ES-I3 (cell line): ENCODE results near the gene VEGFC.

Experiments
- H3K36me3 ChIP-seq: 2 replicates; pipeline ENCODE4 v1.6.1; 2013; ENCODE audit warnings: mild to moderate bottlenecking, low read length, control low read depth, moderate library complexity; ENCODE audit not compliant: insufficient read depth
- H3K4me1 ChIP-seq: 2 replicates; pipeline ENCODE4 v1.6.1; 2013; ENCODE audit warnings: mild to moderate bottlenecking, control low read depth, low read length; ENCODE audit not compliant: insufficient read depth
- H3K9ac ChIP-seq: 2 replicates; pipeline ENCODE4 v1.6.1; 2013; ENCODE audit warnings: low read depth, mild to moderate bottlenecking, low read length, moderate library complexity
- H3K9me3 ChIP-seq: 2 replicates; pipeline ENCODE4 v1.6.1; 2013; ENCODE audit warnings: mild to moderate bottlenecking, low read length, moderate library complexity; ENCODE audit not compliant: control insufficient read depth, insufficient read depth

VEGFC gene

DNA sequence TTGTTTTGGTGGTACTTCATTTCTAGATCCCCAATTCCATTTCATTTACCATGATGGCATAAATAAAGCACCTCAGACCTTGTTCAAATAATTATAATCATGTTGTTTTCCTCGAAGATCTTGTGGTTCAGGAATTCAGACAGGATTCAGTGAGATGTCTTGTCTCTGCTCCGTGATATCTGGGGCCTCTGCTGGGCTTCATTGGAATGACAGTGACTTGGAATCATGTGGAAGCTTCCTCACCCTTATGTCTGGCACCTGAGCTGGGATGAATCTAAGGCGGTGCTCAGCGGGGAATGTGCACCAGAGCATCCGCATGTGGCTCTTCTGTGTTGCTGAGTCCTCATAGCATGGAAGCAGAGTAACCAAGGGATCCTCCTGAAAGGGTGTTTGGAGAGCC is 132.2 kb downstream of the VEGFC start:
- no peaks in the 10 kb centered on the region for H3K36me3 ChIP-seq
- H3K4me1 ChIP-seq, result no peaks in the 10 kb centered on the region
- no peaks in the 10 kb centered on the region for H3K9me3 ChIP-seq
- no peak overlapping the region for H3K9ac ChIP-seq

DNA sequence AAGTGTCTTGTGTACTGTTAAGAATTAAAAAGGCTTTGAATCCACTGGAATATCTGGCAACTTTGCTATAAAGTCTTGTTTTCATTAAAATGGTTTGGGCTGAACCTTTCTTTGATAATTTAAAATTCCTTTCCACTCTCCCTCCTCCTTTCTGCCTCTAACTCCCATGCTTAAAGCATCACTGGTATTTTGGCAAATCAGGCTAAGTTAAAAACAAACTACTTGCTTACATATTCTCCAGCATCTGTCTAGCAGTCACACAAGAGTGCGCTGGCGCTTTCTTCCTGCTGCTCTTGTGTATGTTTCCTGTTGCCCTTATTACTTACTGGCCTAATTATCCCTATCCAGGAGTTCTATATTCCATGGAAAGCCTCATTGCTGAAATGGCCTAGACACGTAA is 136.6 kb downstream of the VEGFC start:
- Histone ChIP-seq H3K9ac (no peak overlapping the region), H3K36me3 (no peaks in the 10 kb centered on the region), H3K9me3 (no peaks in the 10 kb centered on the region), H3K4me1 (no peaks in the 10 kb centered on the region)

DNA sequence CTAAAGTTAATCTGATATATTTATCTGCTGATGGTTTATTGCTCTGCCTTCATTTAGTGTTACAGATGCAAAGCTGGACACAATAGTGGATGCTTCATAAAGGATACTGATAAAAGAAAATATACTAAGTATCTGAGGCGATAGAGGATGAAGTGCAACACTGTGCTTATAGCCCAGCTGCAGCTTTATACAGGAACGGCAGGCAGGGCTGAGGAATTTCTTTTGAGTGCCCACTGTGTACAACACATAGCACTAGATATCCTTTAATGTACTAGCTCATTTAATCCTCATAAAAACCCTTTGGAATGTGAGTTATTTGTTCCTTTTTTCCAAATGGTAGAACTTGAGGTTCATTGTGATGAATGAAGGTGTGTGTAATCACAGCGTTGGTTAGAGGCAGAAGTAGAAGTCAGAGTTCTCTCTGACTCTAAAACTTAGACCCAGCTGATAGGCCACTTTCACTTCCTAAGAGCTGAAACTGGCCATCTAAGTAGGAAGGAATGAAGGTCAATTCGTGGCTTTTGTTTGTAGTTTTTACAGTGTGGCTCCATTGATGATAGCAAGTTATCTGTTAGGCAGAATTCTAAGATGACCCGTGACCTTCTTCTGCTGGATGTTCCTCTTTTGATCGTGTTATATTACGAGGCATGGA is 138.0 kb downstream of the VEGFC start:
- Histone ChIP-seq H3K36me3 (no peaks in the 10 kb centered on the region), H3K4me1 (no peaks in the 10 kb centered on the region), H3K9me3 (no peaks in the 10 kb centered on the region)

DNA sequence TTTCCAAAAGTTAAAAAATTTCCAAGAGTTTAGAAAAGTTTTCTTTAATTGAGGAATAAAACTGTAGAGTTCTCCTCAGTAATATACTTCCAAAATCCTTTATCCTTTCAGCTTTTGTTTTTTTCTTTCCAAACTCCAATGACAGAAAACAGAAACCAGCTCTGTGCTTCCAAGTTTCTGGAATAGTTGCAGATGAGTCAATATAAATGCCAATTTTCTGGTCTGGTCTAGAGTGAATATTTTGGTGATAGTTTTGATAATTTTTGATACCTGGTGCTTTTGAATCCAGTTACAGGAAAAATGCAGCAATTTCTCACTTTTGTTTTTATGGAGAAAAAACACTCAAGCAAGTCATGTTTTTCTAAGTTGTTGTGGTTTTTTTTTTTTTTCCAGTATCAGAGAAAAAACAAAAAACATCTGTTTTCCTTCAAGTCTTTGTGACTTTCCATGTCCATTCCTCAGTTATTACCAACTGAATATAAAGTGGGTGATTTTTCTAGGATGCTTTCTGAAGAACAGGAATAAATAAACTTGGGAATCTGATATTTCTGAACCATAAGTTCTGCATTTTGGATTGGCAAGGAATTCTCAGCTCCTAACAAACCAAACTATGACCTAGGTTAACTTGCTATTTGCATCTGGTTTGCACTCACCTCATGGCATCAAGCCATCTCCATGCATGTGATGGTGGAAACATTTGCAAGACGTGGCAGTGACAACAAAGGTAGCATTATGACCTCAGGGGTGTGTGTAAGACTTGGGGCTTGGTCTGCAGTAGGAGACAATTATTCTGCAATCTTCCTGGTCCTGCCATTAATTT is 139.1 kb downstream of the VEGFC start:
- no peaks in the 10 kb centered on the region for H3K4me1 ChIP-seq
- no peaks in the 10 kb centered on the region for H3K36me3 ChIP-seq
- no peaks in the 10 kb centered on the region for H3K9me3 ChIP-seq
- H3K9ac ChIP-seq, result no peak overlapping the region

More for the DNA sequence above, 138.0 kb downstream of the VEGFC start:
- H3K9ac ChIP-seq, result no peak overlapping the region

DNA sequence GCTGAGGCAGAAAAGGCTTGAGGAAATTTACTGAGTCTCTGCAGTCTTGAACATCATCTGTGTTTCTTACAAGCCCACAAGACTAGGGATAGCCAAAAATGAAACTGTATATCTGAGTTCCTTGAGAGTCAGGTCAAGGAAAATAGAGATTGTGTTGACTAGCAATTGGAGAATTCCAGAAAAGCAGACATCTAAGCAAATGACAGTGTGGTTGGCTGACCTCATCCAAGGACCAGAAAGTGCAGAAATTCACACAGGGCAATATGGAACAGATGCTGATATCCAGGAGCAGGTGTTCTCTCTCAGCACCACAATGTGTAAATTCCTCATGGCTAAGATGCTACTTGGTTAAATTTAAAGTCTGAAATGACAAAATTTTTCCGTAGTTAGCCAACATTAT is 146.4 kb downstream of the VEGFC start:
- no peaks in the 10 kb centered on the region for H3K4me1 ChIP-seq
- H3K9ac ChIP-seq, result no peak overlapping the region
- no peaks in the 10 kb centered on the region for H3K9me3 ChIP-seq
- no peaks in the 10 kb centered on the region for H3K36me3 ChIP-seq

DNA sequence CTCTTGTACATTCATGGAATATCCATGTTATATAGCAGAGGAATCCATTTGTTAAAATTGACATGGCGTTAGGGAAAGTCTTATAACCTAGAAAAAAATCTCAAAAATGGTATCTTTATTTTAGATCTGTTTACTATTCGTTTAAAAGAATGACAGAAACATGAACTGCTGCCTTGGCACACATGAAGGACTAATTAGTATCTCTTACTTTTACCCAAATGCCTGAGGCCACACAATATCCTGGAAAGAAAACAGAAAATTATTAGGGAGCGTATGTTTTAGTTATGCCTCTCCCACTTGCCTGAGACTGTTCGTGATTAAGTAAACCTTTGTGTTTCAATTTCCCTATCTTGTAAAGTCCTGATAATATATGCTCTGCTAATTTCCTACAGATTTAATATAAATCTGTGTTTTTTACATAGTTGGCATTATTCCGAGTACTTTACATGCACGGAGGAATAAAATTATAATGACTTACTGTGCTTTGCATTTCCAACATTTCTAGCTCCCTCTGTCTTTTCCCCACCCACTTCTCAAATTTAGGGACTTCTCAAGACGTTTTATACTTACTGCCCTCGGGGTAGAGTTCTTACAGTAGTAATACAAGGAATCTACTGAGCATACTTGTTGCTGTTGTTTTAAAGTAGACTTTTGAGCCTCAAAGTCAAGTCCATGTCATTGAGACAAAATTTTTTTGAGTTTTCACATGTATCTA is 147.3 kb downstream of the VEGFC start:
- H3K9me3 ChIP-seq, result no peaks in the 10 kb centered on the region
- no peak overlapping the region for H3K9ac ChIP-seq
- H3K36me3 ChIP-seq, result no peaks in the 10 kb centered on the region

DNA sequence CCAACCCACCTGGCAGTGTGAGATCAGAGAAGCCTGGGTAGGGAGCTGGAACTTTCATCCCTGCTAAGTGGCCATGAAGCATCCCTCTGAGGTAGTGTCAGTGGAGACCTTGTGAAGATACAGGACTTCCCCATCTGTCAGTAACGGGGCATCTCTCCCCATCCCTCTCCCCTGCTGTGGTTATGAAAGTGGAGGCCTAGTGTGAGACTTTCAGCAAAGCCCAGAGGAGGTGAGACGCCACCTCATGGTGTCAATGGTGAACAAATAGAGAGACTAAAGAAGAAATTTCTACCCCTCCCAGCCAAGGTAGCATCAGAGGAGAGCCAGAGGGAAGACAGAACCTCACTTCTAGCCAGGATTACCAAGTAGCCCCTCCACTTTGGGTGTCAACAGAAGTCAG is 150.2 kb downstream of the VEGFC start:
- H3K9ac ChIP-seq, result no peak overlapping the region
- H3K9me3 ChIP-seq, result no peaks in the 10 kb centered on the region
- H3K4me1 ChIP-seq, result no peaks in the 10 kb centered on the region
- no peaks in the 10 kb centered on the region for H3K36me3 ChIP-seq

More for the DNA sequence above, 147.3 kb downstream of the VEGFC start:
- H3K4me1 ChIP-seq, result no peaks in the 10 kb centered on the region

DNA sequence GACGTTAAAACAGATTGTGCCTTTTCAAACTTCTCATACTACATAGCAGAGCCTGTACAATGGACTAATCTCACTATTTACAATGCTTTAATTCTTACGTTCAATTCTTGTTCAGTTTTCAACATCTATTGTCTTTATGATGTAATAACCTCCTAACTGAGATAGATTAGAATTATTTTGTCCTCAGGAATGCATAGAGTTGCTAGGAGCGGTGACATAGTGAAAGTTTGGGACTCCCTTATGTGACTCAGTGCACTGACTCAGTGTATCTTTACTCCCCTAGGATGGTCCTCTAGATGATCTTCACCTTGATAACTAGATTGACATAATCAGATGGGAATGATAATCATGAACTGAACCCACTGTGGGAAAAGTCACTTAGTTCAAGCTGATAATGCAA is 151.5 kb downstream of the VEGFC start:
- Histone ChIP-seq H3K4me1 (no peaks in the 10 kb centered on the region), H3K36me3 (no peaks in the 10 kb centered on the region), H3K9me3 (no peaks in the 10 kb centered on the region), H3K9ac (no peak overlapping the region)

DNA sequence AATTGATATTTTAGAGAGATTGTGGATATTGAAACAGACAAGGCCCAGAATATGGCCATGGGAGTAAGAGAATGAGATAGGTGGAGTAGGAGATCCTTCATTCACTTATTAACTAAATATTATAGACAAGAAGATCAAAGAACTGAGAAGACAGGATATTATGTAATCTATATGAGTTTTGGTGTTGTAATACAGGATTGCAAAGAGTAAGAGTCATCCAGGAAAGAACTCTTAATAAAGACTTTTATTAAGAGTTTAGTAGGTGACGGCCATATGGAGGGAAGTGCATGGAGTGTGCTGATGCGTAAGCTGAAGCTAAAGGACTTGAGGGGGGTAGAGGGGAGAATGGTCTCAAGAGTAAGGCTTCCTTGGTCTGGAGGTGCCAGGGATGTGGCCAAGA is 153.7 kb downstream of the VEGFC start:
- no peaks in the 10 kb centered on the region for H3K9me3 ChIP-seq
- no peaks in the 10 kb centered on the region for H3K4me1 ChIP-seq
- no peaks in the 10 kb centered on the region for H3K36me3 ChIP-seq
- no peak overlapping the region for H3K9ac ChIP-seq

DNA sequence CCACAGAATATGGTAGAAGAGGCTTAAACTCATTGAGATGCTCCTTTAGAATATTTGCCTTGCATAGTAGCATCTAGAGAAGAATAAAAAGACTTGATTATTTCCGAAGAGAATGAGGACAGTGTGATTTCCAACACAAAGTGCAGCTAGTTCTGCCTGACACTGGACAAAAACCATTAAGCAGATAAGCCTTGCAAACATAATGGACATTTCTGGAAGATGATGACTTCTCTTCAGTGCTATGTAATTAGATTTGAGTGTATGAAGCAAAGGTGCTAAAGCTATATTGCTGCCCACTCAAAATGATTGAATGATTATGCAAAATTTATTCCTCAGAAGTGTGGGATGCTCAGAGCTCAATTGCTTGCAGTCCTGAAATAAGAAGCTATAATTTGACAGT is 156.4 kb downstream of the VEGFC start:
- H3K4me1 ChIP-seq, result no peaks in the 10 kb centered on the region

DNA sequence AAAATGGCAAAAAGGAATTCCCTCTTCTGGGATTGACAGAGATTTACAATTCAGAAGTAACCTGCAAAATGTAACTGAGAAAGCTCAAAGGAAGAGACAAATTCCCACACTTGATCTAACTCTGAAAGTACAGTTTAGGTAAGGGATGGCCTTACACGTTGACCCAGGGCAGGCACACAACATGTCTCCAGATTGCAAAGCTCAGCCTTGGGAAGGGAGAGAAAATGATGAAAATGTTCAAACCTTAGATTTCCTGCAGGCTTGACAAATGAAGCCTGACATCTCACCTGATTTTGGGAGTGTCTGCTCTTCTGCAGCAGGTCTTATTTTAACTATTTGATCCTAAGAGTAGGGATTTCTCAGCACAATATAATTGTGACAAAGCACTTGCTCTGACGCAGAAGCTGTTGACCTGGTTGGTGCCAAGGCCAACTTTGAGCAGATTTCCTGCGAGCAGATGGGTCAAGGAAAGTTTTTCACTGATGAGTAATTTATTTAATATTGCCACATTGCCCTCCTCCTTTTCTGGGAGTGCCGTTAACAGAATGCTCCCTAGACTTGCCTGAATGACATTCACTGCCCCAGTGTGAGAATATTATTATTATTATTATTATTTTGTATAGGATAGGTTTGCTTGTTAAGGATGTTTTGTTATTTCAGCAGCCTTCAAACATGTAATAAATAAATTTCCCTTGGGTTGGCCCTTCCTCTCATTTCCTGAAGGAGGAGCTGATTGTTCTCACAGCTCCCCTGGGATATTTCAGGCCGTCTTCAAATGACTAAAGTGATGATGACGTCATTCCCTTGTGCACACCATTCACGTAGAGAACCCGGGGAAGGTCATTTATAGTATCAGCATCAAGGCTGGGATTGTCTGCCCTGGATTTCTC is 157.1 kb downstream of the VEGFC start:
- H3K9me3 ChIP-seq, result no peaks in the 10 kb centered on the region
- no peaks in the 10 kb centered on the region for H3K36me3 ChIP-seq
- H3K9ac ChIP-seq, result no peak overlapping the region
- H3K4me1 ChIP-seq, result no peaks in the 10 kb centered on the region

More for the DNA sequence above, 156.4 kb downstream of the VEGFC start:
- no peak overlapping the region for H3K9ac ChIP-seq
- H3K36me3 ChIP-seq, result no peaks in the 10 kb centered on the region
- no peaks in the 10 kb centered on the region for H3K9me3 ChIP-seq
